ENCODE measurements around the gene MGST2.

Gene MGST2

DNA sequence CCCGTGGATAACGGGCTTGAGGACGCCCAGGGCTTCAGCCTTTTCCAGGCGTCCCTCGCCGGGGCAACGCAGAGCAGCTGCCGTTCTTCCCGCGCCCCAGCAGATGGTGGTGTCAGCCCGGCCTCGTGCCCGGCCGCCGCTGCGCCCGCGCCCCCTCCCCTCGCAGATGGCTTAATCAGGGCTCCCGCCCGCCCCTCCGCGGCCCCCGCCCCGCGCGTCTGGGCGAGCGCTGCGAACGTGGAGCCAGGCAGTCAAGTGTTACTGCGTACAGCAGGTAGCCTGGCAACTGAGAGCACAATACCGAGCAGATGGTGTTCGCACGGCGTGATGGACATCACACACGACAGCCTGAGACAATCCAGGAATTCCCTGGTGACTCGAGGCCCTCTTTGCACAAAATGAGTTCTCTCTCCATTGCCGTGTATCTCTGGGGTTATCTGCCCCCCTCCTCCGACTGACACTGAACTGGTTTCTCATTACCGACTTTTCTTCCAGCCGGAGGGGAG, 69.3 kb downstream of the MGST2 start:
- Mint-ChIP-seq H3K27me3 (peaks cover 62 to 80% of the 10 kb centered on the region in 2 donors), H3K4me1 (ENCODE audit: low read depth in 2 of 2) (peaks cover 1 to 4% of the 10 kb centered on the region in 2 donors), H3K4me3 (peak overlapping the region; percentile 37 to 46), H3K9me3 (no peaks in the 10 kb centered on the region), H3K27ac (no peak overlapping the region), H3K36me3 (ENCODE audit: insufficient read depth) (no peaks in the 10 kb centered on the region)
- DNase-seq (peak in 2 of 3 experiments; percentile 1 to 3), ATAC-seq (replicated peaks) (peak; percentile 66)

- no peak overlapping the region for H3K27ac Mint-ChIP-seq
- peak overlapping the region in 1 of 2 donors; percentile 45 for H3K4me3 Mint-ChIP-seq
- ATAC-seq (replicated peaks) (no peak), DNase-seq (no peak)
- H3K27me3 Mint-ChIP-seq = peaks cover 58 to 74% of the 10 kb centered on the region in 2 donors
- H3K36me3 Mint-ChIP-seq (ENCODE audit: insufficient read depth) = no peaks in the 10 kb centered on the region
- no peaks in the 10 kb centered on the region for H3K9me3 Mint-ChIP-seq
- H3K4me1 Mint-ChIP-seq (ENCODE audit: low read depth in 2 of 2) = peaks cover 1 to 4% of the 10 kb centered on the region in 2 donors
Measured at GRCh38 chr4:139735381-139736273, 70.0 kb downstream of the MGST2 start.

DNA sequence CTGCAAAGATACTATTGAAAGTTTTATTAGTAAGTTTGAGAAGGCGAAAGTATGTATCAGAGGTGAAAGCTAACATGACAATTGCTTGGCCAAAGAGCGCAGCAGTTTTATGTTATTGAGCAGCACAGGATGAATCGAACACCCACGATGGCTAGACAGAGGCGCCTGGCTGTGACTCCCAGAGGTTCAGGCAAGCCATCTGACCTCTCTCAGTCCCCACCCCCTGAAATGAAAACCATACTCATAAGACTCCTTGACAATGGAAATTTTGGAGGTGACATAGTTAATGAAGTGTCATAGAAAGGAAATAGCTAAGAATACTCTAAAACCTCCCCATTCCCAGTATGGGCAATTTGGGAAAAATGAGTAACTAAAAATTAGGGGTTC, 70.6 kb downstream of the MGST2 start:
- Mint-ChIP-seq H3K9me3 (no peaks in the 10 kb centered on the region), H3K4me1 (ENCODE audit: low read depth in 2 of 2) (peaks cover 1 to 4% of the 10 kb centered on the region in 2 donors), H3K4me3 (no peak overlapping the region), H3K36me3 (ENCODE audit: insufficient read depth) (no peaks in the 10 kb centered on the region), H3K27ac (no peak overlapping the region), H3K27me3 (peaks cover 54 to 68% of the 10 kb centered on the region in 2 donors)
- ATAC-seq (replicated peaks) (no peak), DNase-seq (no peak)

DNA sequence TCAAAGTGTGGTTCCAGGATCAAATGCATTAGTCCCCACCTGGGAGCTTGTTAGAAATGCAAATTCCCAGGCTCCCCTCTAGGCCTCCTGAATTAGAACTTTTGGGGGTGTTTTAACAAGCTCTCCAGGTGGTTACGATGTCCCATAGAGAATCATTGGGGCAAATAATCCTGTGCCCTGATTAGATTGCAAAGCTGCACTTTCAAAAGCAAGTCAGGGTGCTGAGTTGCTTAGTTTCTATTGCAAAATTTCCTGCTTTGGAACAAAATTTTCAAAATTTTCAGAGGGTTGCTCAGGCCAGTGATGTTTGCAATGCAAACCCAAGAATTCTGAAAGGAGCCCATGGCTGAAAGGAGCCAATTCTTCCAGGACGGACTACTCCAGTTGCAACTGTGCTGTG, 71.0 kb downstream of the MGST2 start:
- H3K36me3 Mint-ChIP-seq (ENCODE audit: insufficient read depth) = no peaks in the 10 kb centered on the region
- ATAC-seq (replicated peaks) = no peak
- peaks cover 54 to 64% of the 10 kb centered on the region in 2 donors for H3K27me3 Mint-ChIP-seq
- peaks cover 1 to 4% of the 10 kb centered on the region in 2 donors for H3K4me1 Mint-ChIP-seq (ENCODE audit: low read depth in 2 of 2)
- H3K27ac Mint-ChIP-seq = no peak overlapping the region
- H3K4me3 Mint-ChIP-seq = no peak overlapping the region
- no peak for DNase-seq
- H3K9me3 Mint-ChIP-seq = no peaks in the 10 kb centered on the region

DNA sequence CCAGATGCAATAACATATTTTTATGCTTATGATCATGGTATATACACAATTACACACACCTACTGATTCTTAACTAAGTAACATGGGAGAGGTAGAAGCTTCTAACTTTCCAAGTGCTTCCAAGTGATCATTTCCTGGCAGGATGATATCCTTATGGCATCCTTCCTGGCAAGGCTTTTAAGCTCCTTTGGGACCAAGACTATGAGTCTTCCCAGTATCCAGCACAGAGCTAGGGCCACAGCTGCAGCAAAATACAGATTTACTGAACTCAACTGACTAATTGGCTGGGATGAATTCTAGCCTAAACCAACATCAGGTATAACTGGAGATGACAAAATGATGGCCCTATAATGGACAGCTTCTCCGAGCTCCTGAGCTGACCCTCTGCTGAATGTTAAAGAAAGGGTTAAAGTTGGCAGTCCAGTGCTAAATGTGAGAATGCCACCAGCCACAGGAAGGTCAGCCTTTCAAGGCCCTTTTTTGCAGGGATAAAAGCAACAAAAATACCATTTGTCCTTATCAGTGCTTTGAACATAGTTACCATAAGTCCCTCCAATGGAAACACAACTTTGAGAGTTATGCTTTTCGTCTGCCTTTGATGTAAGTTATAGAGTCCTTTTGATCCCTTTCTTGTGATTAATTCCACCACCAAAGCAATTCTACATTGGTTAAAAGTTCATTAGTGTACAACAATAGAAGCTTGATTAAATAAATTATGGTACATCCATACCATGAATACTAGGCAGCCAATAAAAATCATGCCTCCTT, 73.4 kb downstream of the MGST2 start:
- no peak for ATAC-seq (replicated peaks)
- Mint-ChIP-seq H3K4me1 (ENCODE audit: low read depth in 2 of 2) (peaks cover 1 to 4% of the 10 kb centered on the region in 2 donors), H3K4me3 (no peak overlapping the region), H3K9me3 (no peaks in the 10 kb centered on the region), H3K27me3 (peaks cover 36 to 42% of the 10 kb centered on the region in 2 donors), H3K27ac (no peak overlapping the region), H3K36me3 (ENCODE audit: insufficient read depth) (no peaks in the 10 kb centered on the region)
- no peak for DNase-seq

DNA sequence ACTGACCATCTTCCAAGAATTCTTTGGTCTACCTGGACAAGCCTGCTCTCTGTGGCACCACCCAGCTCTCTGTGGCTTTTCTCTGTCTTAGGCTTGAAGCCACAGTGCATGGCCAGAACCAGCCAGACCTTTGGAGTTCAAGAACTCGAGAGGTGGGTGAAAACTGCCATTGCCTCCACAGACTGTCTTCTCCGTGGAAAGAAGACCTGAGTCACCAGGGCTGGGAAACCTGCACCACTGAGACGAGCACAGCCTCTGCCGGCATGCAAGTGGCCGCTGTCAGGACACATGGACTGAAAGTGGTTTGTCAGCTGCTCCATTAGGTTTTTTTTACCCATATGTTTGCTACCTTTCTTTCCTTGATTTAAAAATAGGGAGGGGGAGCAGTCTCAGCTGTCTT, 74.5 kb downstream of the MGST2 start:
- peaks cover 33 to 38% of the 10 kb centered on the region in 2 donors for H3K27me3 Mint-ChIP-seq
- H3K9me3 Mint-ChIP-seq = no peaks in the 10 kb centered on the region
- peaks cover 0 to under 1% of the 10 kb centered on the region in 2 donors for H3K4me1 Mint-ChIP-seq (ENCODE audit: low read depth in 2 of 2)
- no peak overlapping the region for H3K4me3 Mint-ChIP-seq
- ATAC-seq (replicated peaks) (no peak), DNase-seq (no peak)
- H3K36me3 Mint-ChIP-seq (ENCODE audit: insufficient read depth) = no peaks in the 10 kb centered on the region
- H3K27ac Mint-ChIP-seq = no peak overlapping the region

DNA sequence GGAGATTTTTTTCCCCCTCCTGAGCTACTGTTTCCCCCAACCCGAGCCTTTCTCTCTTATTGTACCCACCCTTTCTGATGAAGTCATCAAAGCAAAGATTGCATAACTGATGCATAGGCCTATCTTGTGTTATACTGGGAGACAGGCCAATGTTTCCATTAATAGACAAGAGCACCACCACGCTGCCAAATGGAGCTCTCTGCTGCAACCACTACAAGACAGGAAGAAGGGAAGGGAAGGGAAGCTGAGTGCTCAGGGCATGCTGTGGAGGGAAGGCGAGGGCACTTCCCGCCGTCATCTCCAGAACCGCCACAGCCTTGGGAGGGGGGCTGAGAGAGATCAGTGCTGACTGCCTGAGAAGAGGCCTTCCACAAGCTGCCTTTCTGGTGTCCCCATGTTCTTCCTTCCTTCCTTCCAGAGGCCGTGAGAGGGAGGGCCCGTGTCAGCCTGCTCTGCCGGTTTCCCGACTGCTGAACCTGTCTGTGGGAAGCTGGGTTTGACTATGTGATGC, 75.0 kb downstream of the MGST2 start:
- Mint-ChIP-seq H3K4me3 (no peak overlapping the region), H3K9me3 (no peaks in the 10 kb centered on the region), H3K4me1 (ENCODE audit: low read depth in 2 of 2) (no peaks in the 10 kb centered on the region), H3K27me3 (peaks cover 34 to 36% of the 10 kb centered on the region in 2 donors), H3K27ac (no peak overlapping the region), H3K36me3 (ENCODE audit: insufficient read depth) (no peaks in the 10 kb centered on the region)
- DNase-seq (no peak), ATAC-seq (replicated peaks) (no peak)

GRCh38 chr4:139743027-139743426, 77.4 kb downstream of the MGST2 start:
- Mint-ChIP-seq H3K27ac (peak overlapping the region in 1 of 2 donors; percentile 0), H3K27me3 (peaks cover 12 to 25% of the 10 kb centered on the region in 2 donors), H3K36me3 (ENCODE audit: insufficient read depth) (no peaks in the 10 kb centered on the region), H3K4me1 (ENCODE audit: low read depth in 2 of 2) (no peaks in the 10 kb centered on the region), H3K9me3 (no peaks in the 10 kb centered on the region), H3K4me3 (no peak overlapping the region)
- ATAC-seq (replicated peaks) (no peak), DNase-seq (no peak)

DNA sequence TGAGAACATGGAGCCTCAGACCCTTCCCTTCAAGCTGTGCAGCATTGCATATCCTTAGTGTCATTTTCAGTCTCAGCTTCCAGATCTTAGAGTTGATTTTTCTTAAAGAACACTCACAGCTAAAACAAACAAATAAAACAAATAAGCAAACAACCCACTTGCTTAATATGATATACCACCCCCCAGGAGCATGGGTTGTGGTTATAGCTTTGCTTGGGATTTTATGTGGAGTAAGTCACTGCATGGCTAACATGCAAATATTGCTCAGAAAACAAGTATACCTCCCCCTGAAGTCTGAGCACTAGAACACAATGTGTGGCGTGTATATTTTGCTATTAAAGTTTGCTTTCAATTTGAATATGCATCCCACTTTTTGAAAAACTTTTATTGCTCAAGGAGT, 78.6 kb downstream of the MGST2 start:
- Mint-ChIP-seq H3K27me3 (peaks cover 10 to 19% of the 10 kb centered on the region in 2 donors), H3K4me1 (ENCODE audit: low read depth in 2 of 2) (no peaks in the 10 kb centered on the region), H3K36me3 (ENCODE audit: insufficient read depth) (no peaks in the 10 kb centered on the region), H3K27ac (no peak overlapping the region), H3K9me3 (no peaks in the 10 kb centered on the region), H3K4me3 (no peak overlapping the region)
- ATAC-seq (replicated peaks) = no peak
- DNase-seq = no peak

GRCh38 chr4:139745111-139745639, 79.6 kb downstream of the MGST2 start:
- Mint-ChIP-seq H3K27ac (no peak overlapping the region), H3K4me1 (ENCODE audit: low read depth in 2 of 2) (no peaks in the 10 kb centered on the region), H3K27me3 (peaks cover 10 to 16% of the 10 kb centered on the region in 2 donors), H3K4me3 (no peak overlapping the region), H3K36me3 (ENCODE audit: insufficient read depth) (no peaks in the 10 kb centered on the region), H3K9me3 (no peaks in the 10 kb centered on the region)
- ATAC-seq (replicated peaks) (no peak), DNase-seq (no peak)

DNA sequence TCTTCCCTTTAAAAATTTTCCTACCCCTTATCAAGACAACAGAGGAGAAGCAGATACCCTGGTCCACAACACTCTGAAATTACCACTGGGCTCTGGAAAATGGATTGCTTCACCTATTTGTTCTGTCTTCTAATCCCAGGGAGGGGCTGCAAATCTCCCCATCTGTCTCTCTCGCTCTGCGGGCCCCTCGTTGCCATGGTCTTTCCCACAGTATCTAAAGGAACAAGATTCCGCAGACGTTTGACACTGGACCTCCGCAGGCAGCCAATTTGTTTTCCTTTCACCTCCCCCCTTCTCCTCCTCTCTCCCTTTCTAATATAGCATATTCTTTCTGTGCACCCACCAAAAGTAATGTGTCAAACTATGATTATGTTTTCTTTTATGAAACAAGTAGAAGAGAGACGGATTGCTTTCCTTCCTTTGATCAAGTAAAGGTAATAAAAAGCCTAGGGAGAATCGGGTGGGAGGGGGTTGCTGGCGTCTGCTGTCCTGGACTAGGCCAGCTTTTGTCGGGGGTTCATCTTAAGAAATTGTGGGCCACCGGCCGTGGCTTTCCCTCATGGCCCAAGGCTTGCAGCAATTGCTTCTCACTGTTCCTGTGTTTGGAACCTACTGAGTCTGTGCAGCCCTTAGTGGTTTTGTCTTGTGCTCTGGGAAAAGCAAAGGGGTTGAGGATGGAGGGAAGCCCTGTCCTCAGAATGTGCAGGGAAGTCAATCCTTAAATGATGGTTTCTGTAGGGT, 81.0 kb downstream of the MGST2 start:
- H3K4me3 Mint-ChIP-seq = no peak overlapping the region
- no peaks in the 10 kb centered on the region for H3K9me3 Mint-ChIP-seq
- H3K4me1 Mint-ChIP-seq (ENCODE audit: low read depth in 2 of 2) = no peaks in the 10 kb centered on the region
- H3K36me3 Mint-ChIP-seq (ENCODE audit: insufficient read depth) = no peaks in the 10 kb centered on the region
- peaks cover 10 to 16% of the 10 kb centered on the region in 2 donors for H3K27me3 Mint-ChIP-seq
- ATAC-seq (replicated peaks) = no peak
- DNase-seq = no peak
- no peak overlapping the region for H3K27ac Mint-ChIP-seq

GRCh38 chr4:139749338-139749737, 83.7 kb downstream of the MGST2 start:
- H3K27me3 Mint-ChIP-seq = peaks cover 10 to 16% of the 10 kb centered on the region in 2 donors
- ATAC-seq (replicated peaks) (no peak), DNase-seq (no peak)
- no peak overlapping the region for H3K27ac Mint-ChIP-seq
- no peak overlapping the region for H3K4me3 Mint-ChIP-seq
- H3K36me3 Mint-ChIP-seq (ENCODE audit: insufficient read depth) = no peaks in the 10 kb centered on the region
- H3K4me1 Mint-ChIP-seq (ENCODE audit: low read depth in 2 of 2) = no peaks in the 10 kb centered on the region
- H3K9me3 Mint-ChIP-seq = no peaks in the 10 kb centered on the region

Measured in effector memory CD8-positive, alpha-beta T cell (primary cell).